Gastrocnemius medialis (tissue), 4 donors: ENCODE measurements around the gene SH3BP4.

Experiments
- POLR2A ChIP-seq, 2 donors: fragments of 450-650 bp; IDR thresholded peaks; one replicate each; pipeline ENCODE4 v1.6.1; 2017; ENCODE audit warnings: antibody characterized with exemption in 2 of 2, mild to moderate bottlenecking in 2 of 2, moderate library complexity in 2 of 2
- TF ChIP-seq, protein P1 (sequence below), 5 experiments: fragments of 450-650 bp in 3 of 5; fragments of 200-600 bp in 2 of 5; sonication (generic) in 2 of 5; IDR thresholded peaks in 4 of 5; conservative IDR thresholded peaks in 1 of 5; 1 replicate in 4 of 5; 2 replicates in 1 of 5; pipeline ENCODE4 v1.5.1; 2016 to 2019; ENCODE audit warnings: antibody characterized with exemption in 5 of 5, mild to moderate bottlenecking in 3 of 5, moderate library complexity in 3 of 5

DNA sequence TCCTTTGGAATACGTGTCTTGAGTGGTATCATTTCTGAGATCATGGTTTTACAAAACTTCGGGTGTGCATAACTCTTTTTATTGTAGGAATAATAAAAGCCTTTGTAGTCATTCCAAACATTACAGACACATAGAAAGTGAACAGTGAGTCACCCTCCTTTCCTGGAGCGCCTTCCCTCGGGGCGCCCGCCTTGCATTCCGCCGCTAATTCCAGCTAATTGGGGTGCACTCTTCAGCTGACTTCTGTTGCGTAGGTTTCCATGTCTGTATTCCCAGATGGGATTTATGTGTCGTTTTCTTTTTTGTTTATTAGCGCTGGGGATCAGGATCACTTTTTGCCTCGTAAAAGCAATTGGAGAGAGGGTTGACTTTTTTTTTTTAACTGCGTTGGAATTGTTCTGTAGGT, 18.7 kb downstream of the SH3BP4 start:
- no peak for TF ChIP-seq POLR2A (IDR thresholded peaks at IDR 0.05)
- TF ChIP-seq, protein P1, sequence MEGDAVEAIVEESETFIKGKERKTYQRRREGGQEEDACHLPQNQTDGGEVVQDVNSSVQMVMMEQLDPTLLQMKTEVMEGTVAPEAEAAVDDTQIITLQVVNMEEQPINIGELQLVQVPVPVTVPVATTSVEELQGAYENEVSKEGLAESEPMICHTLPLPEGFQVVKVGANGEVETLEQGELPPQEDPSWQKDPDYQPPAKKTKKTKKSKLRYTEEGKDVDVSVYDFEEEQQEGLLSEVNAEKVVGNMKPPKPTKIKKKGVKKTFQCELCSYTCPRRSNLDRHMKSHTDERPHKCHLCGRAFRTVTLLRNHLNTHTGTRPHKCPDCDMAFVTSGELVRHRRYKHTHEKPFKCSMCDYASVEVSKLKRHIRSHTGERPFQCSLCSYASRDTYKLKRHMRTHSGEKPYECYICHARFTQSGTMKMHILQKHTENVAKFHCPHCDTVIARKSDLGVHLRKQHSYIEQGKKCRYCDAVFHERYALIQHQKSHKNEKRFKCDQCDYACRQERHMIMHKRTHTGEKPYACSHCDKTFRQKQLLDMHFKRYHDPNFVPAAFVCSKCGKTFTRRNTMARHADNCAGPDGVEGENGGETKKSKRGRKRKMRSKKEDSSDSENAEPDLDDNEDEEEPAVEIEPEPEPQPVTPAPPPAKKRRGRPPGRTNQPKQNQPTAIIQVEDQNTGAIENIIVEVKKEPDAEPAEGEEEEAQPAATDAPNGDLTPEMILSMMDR (IDR thresholded peaks at IDR 0.05 in 4 of 5, conservative IDR thresholded peaks at IDR 0.05 in 1 of 5) = no peak
